GM23248 (cell line): ENCODE measurements around the gene AGAP1. TPM values are rescaled to one million over a fixed set of nuclear protein-coding genes. Genes with fewer than 3 reads are reported as not detected.
A peak's percentile ranks its signal among the peaks of the same experiment; 100 is the strongest.

Source experiments
- DNase-seq: peaks from one replicate; pipeline ENCODE4 v3.0.0-alpha.2; 2015
- H2AFZ ChIP-seq: fragments of 200-600 bp; sonication (generic); 2 replicates; pipeline ENCODE4 v1.6.1; 2016; ENCODE audit warnings: antibody characterized with exemption
- H3F3A ChIP-seq: fragments of 200-600 bp; sonication (generic); 2 replicates; pipeline ENCODE4 v1.6.1; 2016; ENCODE audit warnings: mild to moderate bottlenecking, antibody characterized with exemption, mixed run types; ENCODE audit not compliant: insufficient read depth
- H3K27ac ChIP-seq: fragments of 200-600 bp; sonication (generic); 2 replicates; pipeline ENCODE4 v1.5.1; 2016; ENCODE audit warnings: mild to moderate bottlenecking
- H3K27me3 ChIP-seq: fragments of 200-600 bp; sonication (generic); replicated peaks from 2 replicates; pipeline ENCODE4 v1.6.1; 2016; ENCODE audit warnings: mild to moderate bottlenecking; ENCODE audit not compliant: insufficient read depth
- H3K36me3 ChIP-seq: fragments of 200-600 bp; sonication (generic); 2 replicates; pipeline ENCODE4 v1.6.1; 2016; ENCODE audit warnings: low read depth, mild to moderate bottlenecking
- H3K4me1 ChIP-seq: fragments of 200-600 bp; sonication (generic); 2 replicates; pipeline ENCODE4 v1.6.1; 2016; ENCODE audit warnings: mild to moderate bottlenecking; ENCODE audit not compliant: insufficient read depth
- H3K4me2 ChIP-seq: fragments of 200-600 bp; sonication (generic); one replicate; pipeline ENCODE4 v1.6.1; 2016; ENCODE audit warnings: mild to moderate bottlenecking; ENCODE audit not compliant: unreplicated experiment
- H3K4me3 ChIP-seq: fragments of 200-600 bp; sonication (generic); 2 replicates; pipeline ENCODE4 v1.5.1; 2016; ENCODE audit warnings: mild to moderate bottlenecking
- H3K79me2 ChIP-seq: fragments of 200-600 bp; sonication (generic); 2 replicates; pipeline ENCODE4 v1.6.1; 2016; ENCODE audit warnings: mild to moderate bottlenecking; ENCODE audit not compliant: insufficient read depth
- H3K9ac ChIP-seq: fragments of 200-600 bp; sonication (generic); 2 replicates; pipeline ENCODE4 v1.6.1; 2016; ENCODE audit warnings: mild to moderate bottlenecking
- H3K9me2 ChIP-seq: fragments of 200-600 bp; sonication (generic); 2 replicates; pipeline ENCODE4 v1.6.1; 2016; ENCODE audit warnings: mixed run types, mild to moderate bottlenecking, moderate library complexity; ENCODE audit not compliant: insufficient read depth
- H3K9me3 ChIP-seq: fragments of 200-600 bp; sonication (generic); one replicate; pipeline ENCODE4 v1.6.1; 2017; ENCODE audit warnings: low read depth
- H4K20me1 ChIP-seq: fragments of 200-600 bp; sonication (generic); 2 replicates; pipeline ENCODE4 v1.6.0; 2016; ENCODE audit not compliant: insufficient read depth
- EZH2 ChIP-seq: fragments of 200-600 bp; sonication (generic); IDR thresholded peaks from 2 replicates; pipeline ENCODE4 v1.6.1; 2018; ENCODE audit warnings: antibody characterized with exemption, mild to moderate bottlenecking; ENCODE audit not compliant: insufficient read depth, poor library complexity, severe bottlenecking
- EZH2phosphoT487 ChIP-seq: fragments of 200-600 bp; sonication (generic); IDR thresholded peaks from 2 replicates; pipeline ENCODE4 v1.6.1; 2018; ENCODE audit warnings: antibody characterized with exemption, moderate library complexity, mild to moderate bottlenecking, low read depth; ENCODE audit not compliant: insufficient read depth
- WGBS, 2 experiments: methylation state at CpG; one replicate each; pipeline ENCODE4 v1.1.6; 2015 to 2017; ENCODE audit warnings: low lambda C conversion rate in 2 of 2, low coverage in 1 of 2; ENCODE audit errors: missing lambda C conversion rate in 2 of 2; 5-methylcytosine and 5-hydroxymethylcytosine counted together
- in situ Hi-C: fragments of 300-500 bp; cut with MboI; formaldehyde crosslinking; loops from 2 replicates; pipeline ENCODE4 v1.15.0; 2020
- polyA plus RNA-seq: library from polyadenylated mRNA; unstranded; fragments of >200 nt; fragmentation: Nextera tagmentation; extraction: Ambion mirVana; gene quantifications from 2 replicates; pipeline ENCODE4 v1.2.1, GENCODE V29; 2016
- total RNA-seq: library from RNA; depleted of rRNA; stranded (reverse); fragments of >200 nt; shearing (Covaris generic); gene quantifications from 2 replicates; pipeline ENCODE4 v1.2.3, GENCODE V29; 2014

AGAP1 gene
- total and polyA plus RNA-seq, 2 experiments from 2014 or later = 2.2 to 9.9 TPM

GRCh38 chr2:235674812-235675211, 181.0 kb downstream of the AGAP1 start:
- no peak overlapping the region for H3K4me3 ChIP-seq
- no peak overlapping the region for H3K27ac ChIP-seq
- no peak overlapping the region for H3K4me2 ChIP-seq
- H3F3A ChIP-seq = peaks cover 15% of the 10 kb centered on the region
- H2AFZ ChIP-seq = no peak overlapping the region
- H3K4me1 ChIP-seq = peaks cover 13% of the 10 kb centered on the region
- WGBS, 2 experiments = 86 to 93% methylated on average over 4 of the region's 4 CpGs
- in situ Hi-C loops = loop anchor here (10.0 kb wide), 1 partner anchor 70 kb away; no protein-coding TSS in a partner anchor
- no peaks in the 10 kb centered on the region for H3K9me3 ChIP-seq
- no peaks in the 10 kb centered on the region for H3K27me3 ChIP-seq
- H3K9ac ChIP-seq = no peak overlapping the region
- peaks cover 82% of the 10 kb centered on the region for H3K79me2 ChIP-seq
- H3K36me3 ChIP-seq = no peaks in the 10 kb centered on the region
- TF ChIP-seq EZH2 = no peak
- TF ChIP-seq EZH2phosphoT487 = no peak
- no peaks in the 10 kb centered on the region for H3K9me2 ChIP-seq
- no peak for DNase-seq
- peaks cover 12% of the 10 kb centered on the region; the same call in 1 of the 2 replicates for H4K20me1 ChIP-seq

- Histone ChIP-seq H3F3A (peaks cover 15% of the 10 kb centered on the region), H3K36me3 (no peaks in the 10 kb centered on the region), H3K9ac (no peak overlapping the region), H3K4me3 (no peak overlapping the region), H2AFZ (no peak overlapping the region), H3K4me2 (no peak overlapping the region), H3K4me1 (peaks cover 13% of the 10 kb centered on the region), H3K9me3 (no peaks in the 10 kb centered on the region), H3K79me2 (peaks cover 93% of the 10 kb centered on the region), H4K20me1 (peaks cover 12% of the 10 kb centered on the region; the same call in 1 of the 2 replicates), H3K27me3 (no peaks in the 10 kb centered on the region), H3K27ac (no peak overlapping the region), H3K9me2 (no peaks in the 10 kb centered on the region)
- WGBS, 2 experiments = 61 to 71% methylated on average over 3 of the region's 3 CpGs
- in situ Hi-C loops = loop anchor here (10.0 kb wide), 1 partner anchor 71 kb away; no protein-coding TSS in a partner anchor
- no peak for TF ChIP-seq EZH2
- DNase-seq = peak; percentile 68
Observed at GRCh38 chr2:235675678-235676535, 182.1 kb downstream of the AGAP1 start.

GRCh38 chr2:235676536-235676799, 182.6 kb downstream of the AGAP1 start:
- WGBS, 2 experiments = 89 to 94% methylated on average over 1 of the region's 1 CpG
- Histone ChIP-seq H3K27ac (no peak overlapping the region), H3K4me2 (no peak overlapping the region), H3K9ac (no peak overlapping the region), H3K79me2 (peaks cover 97% of the 10 kb centered on the region), H3K4me3 (no peak overlapping the region), H3K9me2 (no peaks in the 10 kb centered on the region), H3K27me3 (no peaks in the 10 kb centered on the region), H3F3A (peaks cover 15% of the 10 kb centered on the region), H3K4me1 (peaks cover 13% of the 10 kb centered on the region), H3K9me3 (no peaks in the 10 kb centered on the region), H4K20me1 (peaks cover 12% of the 10 kb centered on the region; the same call in 1 of the 2 replicates), H2AFZ (no peak overlapping the region), H3K36me3 (no peaks in the 10 kb centered on the region)
- in situ Hi-C loops = loop anchor here (10.0 kb wide), 1 partner anchor 72 kb away; no protein-coding TSS in a partner anchor
- TF ChIP-seq EZH2phosphoT487 (no peak), EZH2 (no peak)
- DNase-seq = peak; percentile 15

- peaks cover 12% of the 10 kb centered on the region; the same call in 1 of the 2 replicates for H4K20me1 ChIP-seq
Observed at GRCh38 chr2:235677276-235677788, 183.5 kb downstream of the AGAP1 start.

More at GRCh38 chr2:235677276-235677788, 183.5 kb downstream of the AGAP1 start:
- no peak overlapping the region for H3K4me3 ChIP-seq
- H3K27me3 ChIP-seq = no peaks in the 10 kb centered on the region
- 69 to 76% methylated on average over 16 of the region's 16 CpGs for WGBS, 2 experiments
- H3K9ac ChIP-seq = no peak overlapping the region
- H3K9me2 ChIP-seq = no peaks in the 10 kb centered on the region
- H3K27ac ChIP-seq = no peak overlapping the region
- H3F3A ChIP-seq = peaks cover 15% of the 10 kb centered on the region
- in situ Hi-C loops = loop anchor here (10.0 kb wide), 1 partner anchor 73 kb away; no protein-coding TSS in a partner anchor
- H3K79me2 ChIP-seq = peaks cover 97% of the 10 kb centered on the region
- H3K36me3 ChIP-seq = no peaks in the 10 kb centered on the region
- no peaks in the 10 kb centered on the region for H3K9me3 ChIP-seq
- peaks cover 13% of the 10 kb centered on the region for H3K4me1 ChIP-seq
- no peak overlapping the region for H3K4me2 ChIP-seq
- TF ChIP-seq EZH2 = no peak
- TF ChIP-seq EZH2phosphoT487 = no peak
- DNase-seq = no peak
- H2AFZ ChIP-seq = no peak overlapping the region
